Measurements from ENCODE around the gene ORMDL2. TPM values are rescaled to one million over a fixed set of nuclear protein-coding genes. Genes with fewer than 3 reads are reported as not detected.

The ORMDL2 gene
- total RNA-seq, 5 donors from 2014 or later (not counting 1 experiment from before 2014, with no cell fraction given) = 19.0 to 46.8 (median 41.6) TPM

- no peak for DNase-seq
- Histone ChIP-seq H3K4me1 (ENCODE audit: control insufficient read depth in 1 of 2, extremely low read depth in 1 of 2, insufficient read depth in 2 of 2, low read length in 2 of 2) (peaks cover 0 to under 1% of the 10 kb centered on the region in 2 experiments), H3K9me3 (no peaks in the 10 kb centered on the region), H3K27ac (ENCODE audit: low read length) (no peak overlapping the region), H3K27me3 (replicated peaks in 1 of 2; ENCODE audit: control insufficient read depth in 2 of 2, extremely low read depth in 1 of 2, insufficient read depth in 2 of 2, low read length in 1 of 2) (peaks cover 0 to 9% of the 10 kb centered on the region in 2 experiments), H3K36me3 (ENCODE audit: control insufficient read depth in 2 of 2, extremely low read depth in 1 of 2, insufficient read depth in 1 of 2, low read length in 1 of 2) (peaks cover 0 to 7% of the 10 kb centered on the region in 2 donors), H3K4me3 (ENCODE audit: control insufficient read depth in 1 of 2, extremely low read depth in 1 of 2, low read length in 1 of 2) (no peak overlapping the region)
- CTCF ChIA-PET = no interaction called here
- Mint-ChIP-seq H3K27ac (no peak overlapping the region), H3K36me3 (no peaks in the 10 kb centered on the region), H3K4me1 (peaks cover 5 to 15% (median 5%) of the 10 kb centered on the region in 3 donors), H3K4me3 (no peak overlapping the region), H3K27me3 (no peaks in the 10 kb centered on the region), H3K9me3 (no peaks in the 10 kb centered on the region)
- WGBS (ENCODE audit: insufficient coverage) = 93% methylated on average over 3 of the region's 3 CpGs
- POLR2A ChIA-PET = interaction anchor here in 1 of 2 donors (0.7 kb wide), 2 partner anchors 1259 to 1747 kb away, joined by 7 to 8 read pairs; no protein-coding TSS in a partner anchor
- ATAC-seq (replicated peaks in 1 of 4) = no peak
These were observed 20.5 kb downstream of the ORMDL2 start for GRCh38 chr12:55838361-55838760.

- Histone ChIP-seq H3K27ac (ENCODE audit: low read length) (no peak overlapping the region), H3K4me1 (ENCODE audit: control insufficient read depth in 1 of 2, extremely low read depth in 1 of 2, insufficient read depth in 2 of 2, low read length in 2 of 2) (no peaks in the 10 kb centered on the region), H3K4me3 (ENCODE audit: control insufficient read depth in 1 of 2, extremely low read depth in 1 of 2, low read length in 1 of 2) (no peak overlapping the region), H3K36me3 (ENCODE audit: control insufficient read depth in 2 of 2, extremely low read depth in 1 of 2, insufficient read depth in 1 of 2, low read length in 1 of 2) (peaks cover 0 to 7% of the 10 kb centered on the region in 2 donors), H3K27me3 (replicated peaks in 1 of 2; ENCODE audit: control insufficient read depth in 2 of 2, extremely low read depth in 1 of 2, insufficient read depth in 2 of 2, low read length in 1 of 2) (peaks cover 0 to 9% of the 10 kb centered on the region in 2 experiments), H3K9me3 (no peaks in the 10 kb centered on the region)
- ChIA-PET CTCF (no interaction called here), POLR2A (interaction anchor here in 1 of 2 donors (0.6 kb wide), 1 partner anchor 204 kb away, joined by 3 read pairs; no protein-coding TSS in a partner anchor)
- no peaks in the 10 kb centered on the region for H3K27me3 Mint-ChIP-seq
- no peak for DNase-seq
- H3K36me3 Mint-ChIP-seq = no peaks in the 10 kb centered on the region
- H3K4me1 Mint-ChIP-seq = peaks cover 4 to 15% (median 5%) of the 10 kb centered on the region in 3 donors
- no peaks in the 10 kb centered on the region for H3K9me3 Mint-ChIP-seq
- ATAC-seq (replicated peaks in 1 of 4) = no peak
- WGBS (ENCODE audit: insufficient coverage) = 87% methylated on average over 9 of the region's 11 CpGs
- H3K4me3 Mint-ChIP-seq = no peak overlapping the region
- no peak overlapping the region for H3K27ac Mint-ChIP-seq
These were observed 21.7 kb downstream of the ORMDL2 start for GRCh38 chr12:55839345-55840140.

- Histone ChIP-seq H3K36me3 (ENCODE audit: control insufficient read depth in 2 of 2, extremely low read depth in 1 of 2, insufficient read depth in 1 of 2, low read length in 1 of 2) (no peaks in the 10 kb centered on the region), H3K27me3 (replicated peaks in 1 of 2; ENCODE audit: control insufficient read depth in 2 of 2, extremely low read depth in 1 of 2, insufficient read depth in 2 of 2, low read length in 1 of 2) (peaks cover 0 to 9% of the 10 kb centered on the region in 2 experiments), H3K4me1 (ENCODE audit: control insufficient read depth in 1 of 2, extremely low read depth in 1 of 2, insufficient read depth in 2 of 2, low read length in 2 of 2) (no peaks in the 10 kb centered on the region), H3K27ac (ENCODE audit: low read length) (no peak overlapping the region), H3K9me3 (no peaks in the 10 kb centered on the region), H3K4me3 (ENCODE audit: control insufficient read depth in 1 of 2, extremely low read depth in 1 of 2, low read length in 1 of 2) (no peak overlapping the region)
- Mint-ChIP-seq H3K27ac (no peak overlapping the region), H3K4me1 (peaks cover 4 to 15% (median 5%) of the 10 kb centered on the region in 3 donors), H3K36me3 (no peaks in the 10 kb centered on the region), H3K9me3 (no peaks in the 10 kb centered on the region), H3K27me3 (no peaks in the 10 kb centered on the region), H3K4me3 (no peak overlapping the region)
- ATAC-seq (replicated peaks in 1 of 4) = no peak
- POLR2A ChIA-PET = interaction anchor here in 1 of 2 donors (0.6 kb wide), 1 partner anchor 63 kb away, joined by 7 read pairs; no protein-coding TSS in a partner anchor
- DNase-seq = no peak
- 96% methylated on average over 4 of the region's 11 CpGs for WGBS (ENCODE audit: insufficient coverage)
- CTCF ChIA-PET = no interaction called here
These were observed 22.9 kb downstream of the ORMDL2 start for GRCh38 chr12:55840581-55841351.

GRCh38 chr12:55842681-55843429 lies 25.0 kb downstream of the ORMDL2 start, which contains the start of gene MMP19:
Gene MMP19, minus strand, starts transcription at chr12:55842936. Its CDS starts 106 bp downstream, at chr12:55842830.
- H3K9me3 Mint-ChIP-seq = no peaks in the 10 kb centered on the region
- no peak within 1 kb of the TSS for H3K4me3 ChIP-seq (ENCODE audit: control insufficient read depth in 1 of 2, extremely low read depth in 1 of 2, low read length in 1 of 2)
- no peaks in the 10 kb centered on the region for H3K36me3 Mint-ChIP-seq
- H3K27me3 Mint-ChIP-seq = no peaks in the 10 kb centered on the region
- H3K4me3 Mint-ChIP-seq = no peak within 1 kb of the TSS
- POLR2A ChIA-PET = no interaction called here
- no peak for DNase-seq
- H3K27ac Mint-ChIP-seq = no peak within 1 kb of the TSS
- no peaks in the 10 kb centered on the region for H3K9me3 ChIP-seq
- CTCF ChIA-PET = no interaction called here
- no peak for ATAC-seq (replicated peaks in 1 of 4)
- H3K36me3 ChIP-seq (ENCODE audit: control insufficient read depth in 2 of 2, extremely low read depth in 1 of 2, insufficient read depth in 1 of 2, low read length in 1 of 2) = no peaks in the 10 kb centered on the region
- H3K27me3 ChIP-seq (replicated peaks in 1 of 2; ENCODE audit: control insufficient read depth in 2 of 2, extremely low read depth in 1 of 2, insufficient read depth in 2 of 2, low read length in 1 of 2) = peaks cover 0 to 3% of the 10 kb centered on the region in 2 experiments
- WGBS (ENCODE audit: insufficient coverage) = 82% methylated on average over 2 of the region's 10 CpGs
- H3K4me1 ChIP-seq (ENCODE audit: control insufficient read depth in 1 of 2, extremely low read depth in 1 of 2, insufficient read depth in 2 of 2, low read length in 2 of 2) = no peaks in the 10 kb centered on the region
- H3K4me1 Mint-ChIP-seq = peaks cover 0 to 5% (median 4%) of the 10 kb centered on the region in 3 donors
- H3K27ac ChIP-seq (ENCODE audit: low read length) = no peak within 1 kb of the TSS

GRCh38 chr12:55843431-55843830 lies 25.6 kb downstream of the ORMDL2 start:
- CTCF ChIA-PET = no interaction called here
- Mint-ChIP-seq H3K4me3 (no peak overlapping the region), H3K36me3 (no peaks in the 10 kb centered on the region), H3K27me3 (no peaks in the 10 kb centered on the region), H3K27ac (no peak overlapping the region), H3K4me1 (peaks cover 0 to 5% (median 4%) of the 10 kb centered on the region in 3 donors), H3K9me3 (no peaks in the 10 kb centered on the region)
- Histone ChIP-seq H3K27me3 (replicated peaks in 1 of 2; ENCODE audit: control insufficient read depth in 2 of 2, extremely low read depth in 1 of 2, insufficient read depth in 2 of 2, low read length in 1 of 2) (peaks cover 0 to under 1% of the 10 kb centered on the region in 2 experiments), H3K9me3 (no peaks in the 10 kb centered on the region), H3K4me3 (ENCODE audit: control insufficient read depth in 1 of 2, extremely low read depth in 1 of 2, low read length in 1 of 2) (no peak overlapping the region), H3K4me1 (ENCODE audit: control insufficient read depth in 1 of 2, extremely low read depth in 1 of 2, insufficient read depth in 2 of 2, low read length in 2 of 2) (no peaks in the 10 kb centered on the region), H3K36me3 (ENCODE audit: control insufficient read depth in 2 of 2, extremely low read depth in 1 of 2, insufficient read depth in 1 of 2, low read length in 1 of 2) (no peaks in the 10 kb centered on the region), H3K27ac (ENCODE audit: low read length) (no peak overlapping the region)
- DNase-seq = no peak
- POLR2A ChIA-PET = no interaction called here
- 88% methylated on average over 4 of the region's 4 CpGs for WGBS (ENCODE audit: insufficient coverage)
- ATAC-seq (replicated peaks in 1 of 4) = no peak

- H3K36me3 ChIP-seq (ENCODE audit: control insufficient read depth in 2 of 2, extremely low read depth in 1 of 2, insufficient read depth in 1 of 2, low read length in 1 of 2) = no peaks in the 10 kb centered on the region
- H3K4me1 Mint-ChIP-seq = peaks cover 0 to 5% (median 4%) of the 10 kb centered on the region in 3 donors
- H3K9me3 Mint-ChIP-seq = no peaks in the 10 kb centered on the region
- no peaks in the 10 kb centered on the region for H3K4me1 ChIP-seq (ENCODE audit: control insufficient read depth in 1 of 2, extremely low read depth in 1 of 2, insufficient read depth in 2 of 2, low read length in 2 of 2)
- WGBS (ENCODE audit: insufficient coverage) = 60% methylated on average over 1 of the region's 4 CpGs
- no peak for ATAC-seq (replicated peaks in 1 of 4)
- H3K27ac Mint-ChIP-seq = no peak overlapping the region
- no peak for DNase-seq
- ChIA-PET CTCF (interaction anchor here in 1 of 2 donors (0.5 kb wide), 1 partner anchor 199 kb away, joined by 3 read pairs; no protein-coding TSS in a partner anchor), POLR2A (no interaction called here)
- no peak overlapping the region for H3K4me3 Mint-ChIP-seq
- H3K9me3 ChIP-seq = no peaks in the 10 kb centered on the region
- peaks cover 0 to 5% of the 10 kb centered on the region in 2 donors for H3K27me3 Mint-ChIP-seq
- no peak overlapping the region for H3K4me3 ChIP-seq (ENCODE audit: control insufficient read depth in 1 of 2, extremely low read depth in 1 of 2, low read length in 1 of 2)
- no peaks in the 10 kb centered on the region for H3K27me3 ChIP-seq (replicated peaks in 1 of 2; ENCODE audit: control insufficient read depth in 2 of 2, extremely low read depth in 1 of 2, insufficient read depth in 2 of 2, low read length in 1 of 2)
- H3K27ac ChIP-seq (ENCODE audit: low read length) = no peak overlapping the region
- no peaks in the 10 kb centered on the region for H3K36me3 Mint-ChIP-seq
These were observed 27.1 kb downstream of the ORMDL2 start for GRCh38 chr12:55844961-55845360.
